K562 (cell line): Measurements from ENCODE around the gene RFLNA. TPM values are rescaled to one million over a fixed set of nuclear protein-coding genes. Genes with fewer than 3 reads are reported as not detected.

Experiments used
- CREB1 ChIP-seq, 2 experiments: sonication (generic) in 1 of 2; formaldehyde crosslinking in 1 of 2; IDR thresholded peaks; 2 replicates each; pipeline versions ENCODE4 v1.6.1 to v1.8.0; 2012 to 2022; ENCODE audit warnings: inconsistent platforms in 1 of 2, mild to moderate bottlenecking in 1 of 2, missing genetic modification reagents in 1 of 2, moderate library complexity in 1 of 2
- ERF ChIP-seq: fragments of 450-650 bp; formaldehyde crosslinking; IDR thresholded peaks from 2 replicates; pipeline ENCODE4 v1.4.0; 2020; ENCODE audit warnings: mild to moderate bottlenecking, mixed read lengths
- ESRRB ChIP-seq: fragments of 250-450 bp; sonication (Bioruptor Pico); IDR thresholded peaks from 2 replicates; pipeline ENCODE4 v1.5.0; 2020; ENCODE audit warnings: mild to moderate bottlenecking, moderate library complexity, borderline replicate concordance
- HDAC8 ChIP-seq: fragments of 450-650 bp; IDR thresholded peaks from 2 replicates; pipeline ENCODE4 v1.6.1; 2016; ENCODE audit warnings: mild to moderate bottlenecking, missing genetic modification characterization, moderate library complexity, missing compliant biosample characterization
- MAFF ChIP-seq: IDR thresholded peaks from 2 replicates; pipeline ENCODE4 v1.6.1; 2012; ENCODE audit warnings: low read length, improper control_type of control experiment
- MEF2D ChIP-seq: conservative IDR thresholded peaks from 2 replicates; pipeline ENCODE4 v1.6.1; 2016; ENCODE audit warnings: low read depth, missing genetic modification characterization, missing compliant biosample characterization
- NBN ChIP-seq: fragments of 450-650 bp; IDR thresholded peaks from 2 replicates; pipeline ENCODE4 v1.6.1; 2016; ENCODE audit warnings: low read depth, mild to moderate bottlenecking
- PML ChIP-seq: IDR thresholded peaks from 2 replicates; pipeline ENCODE4 v1.6.1; 2012; ENCODE audit warnings: low read length, inconsistent platforms
- SRSF3 ChIP-seq: fragments of 200-400 bp; formaldehyde crosslinking; IDR thresholded peaks from 2 replicates; pipeline ENCODE4 v1.6.1; 2016; ENCODE audit warnings: mild to moderate bottlenecking, low read length, moderate library complexity; ENCODE audit not compliant: insufficient read depth
- TAF15 ChIP-seq: fragments of 200-400 bp; formaldehyde crosslinking; IDR thresholded peaks from 2 replicates; pipeline ENCODE4 v1.6.1; 2017; ENCODE audit warnings: mild to moderate bottlenecking, low read depth, low read length, moderate library complexity
- TEAD4 ChIP-seq, 2 experiments: sonication (generic) in 1 of 2; formaldehyde crosslinking in 1 of 2; IDR thresholded peaks; 2 replicates each; pipeline versions ENCODE4 v1.6.1 to v1.8.0; 2012 to 2022; ENCODE audit warnings: borderline replicate concordance in 1 of 2, inconsistent platforms in 1 of 2, low read length in 1 of 2, mild to moderate bottlenecking in 1 of 2, missing genetic modification reagents in 1 of 2
- TFAM ChIP-seq: fragments of 250-450 bp; sonication (Bioruptor Pico); conservative IDR thresholded peaks from 2 replicates; pipeline ENCODE4 v1.5.0; 2021; ENCODE audit warnings: mild to moderate bottlenecking, moderate library complexity
- ZNF280A ChIP-seq: fragments of 450-650 bp; IDR thresholded peaks from 2 replicates; pipeline ENCODE4 v1.6.1; 2018; ENCODE audit warnings: mild to moderate bottlenecking, low read depth; ENCODE audit not compliant: partially characterized antibody
- ZNF766 ChIP-seq: fragments of 200-800 bp; sonication (Bioruptor generic); conservative IDR thresholded peaks from 2 replicates; pipeline ENCODE4 v1.6.1; 2016; ENCODE audit warnings: missing genetic modification characterization, missing compliant biosample characterization
- polyA plus RNA-seq, 8 experiments: library from polyadenylated mRNA; depleted of rRNA in 4 of 8; stranded (reverse) in 5 of 8; unstranded in 3 of 8; fragments of >200 nt; fragmentation: Nextera tagmentation in 2 of 8; fragmentation: Illumina TruSeq in 1 of 8; extraction: Ambion mirVana in 2 of 8; extraction: Trizol in 1 of 8; gene quantifications; 2 replicates each; pipeline versions ENCODE4 v1.2.1 to v1.2.3, GENCODE V29; 2011 to 2014; ENCODE audit warnings: inconsistent platforms in 1 of 8, missing spikeins in 1 of 8
- total RNA-seq, 7 experiments: library from RNA; depleted of rRNA in 6 of 7; stranded (reverse); fragments of >200 nt in 6 of 7; fragmentation: Illumina TruSeq in 2 of 7; extraction: Trizol in 2 of 7; gene quantifications; 2 replicates each; pipeline versions ENCODE4 v1.2.1 to v1.2.3, GENCODE V29; 2011 to 2021; ENCODE audit warnings: low replicate concordance in 1 of 7
- TF ChIP-seq, protein P1 (sequence below), 2 experiments: IDR thresholded peaks; 2 replicates each; pipeline ENCODE4 v1.6.1; 2012; ENCODE audit warnings: improper control_type of control experiment in 2 of 2, low read depth in 2 of 2, low read length in 2 of 2, borderline replicate concordance in 1 of 2
- TF ChIP-seq, protein P2 (sequence below): IDR thresholded peaks from 3 replicates; pipeline ENCODE4 v1.6.1; 2011; ENCODE audit warnings: borderline replicate concordance, mild to moderate bottlenecking; ENCODE audit not compliant: insufficient read length, insufficient read depth
- TF ChIP-seq, protein P3 (sequence below): sonication (generic); formaldehyde crosslinking; IDR thresholded peaks from 2 replicates; pipeline ENCODE4 v1.5.0; 2020; ENCODE audit warnings: missing genetic modification reagents

Gene RFLNA
- total and polyA plus RNA-seq, 9 of the 15 experiments (the other 6 are each of a cell fraction or from before 2014, with no cell fraction given) = not detected

- TF ChIP-seq CREB1 (IDR thresholded peaks at IDR 0.05) (no peak), CREB1 (CRISPR knock-in tag; IDR thresholded peaks at IDR 0.05) (no peak), MAFF (peak; percentile 44; the same call in 1 of the 2 replicates), ERF (CRISPR knock-in tag) (no peak), TAF15 (no peak), ESRRB (CRISPR knock-in tag) (no peak), SRSF3 (no peak), TFAM (no peak), ZNF766 (CRISPR knock-in tag) (no peak), NBN (peak; percentile 58; the same call in 1 of the 2 replicates), HDAC8 (tag) (no peak), MEF2D (tag) (no peak), TEAD4 (IDR thresholded peaks at IDR 0.05; ENCODE audit: low read length) (peak; percentile 88), TEAD4 (CRISPR knock-in tag; IDR thresholded peaks at IDR 0.05; ENCODE audit: borderline replicate concordance) (no peak), ZNF280A (no peak), PML (peak; percentile 50; the same call in 1 of the 2 replicates)
- TF ChIP-seq, protein P1, sequence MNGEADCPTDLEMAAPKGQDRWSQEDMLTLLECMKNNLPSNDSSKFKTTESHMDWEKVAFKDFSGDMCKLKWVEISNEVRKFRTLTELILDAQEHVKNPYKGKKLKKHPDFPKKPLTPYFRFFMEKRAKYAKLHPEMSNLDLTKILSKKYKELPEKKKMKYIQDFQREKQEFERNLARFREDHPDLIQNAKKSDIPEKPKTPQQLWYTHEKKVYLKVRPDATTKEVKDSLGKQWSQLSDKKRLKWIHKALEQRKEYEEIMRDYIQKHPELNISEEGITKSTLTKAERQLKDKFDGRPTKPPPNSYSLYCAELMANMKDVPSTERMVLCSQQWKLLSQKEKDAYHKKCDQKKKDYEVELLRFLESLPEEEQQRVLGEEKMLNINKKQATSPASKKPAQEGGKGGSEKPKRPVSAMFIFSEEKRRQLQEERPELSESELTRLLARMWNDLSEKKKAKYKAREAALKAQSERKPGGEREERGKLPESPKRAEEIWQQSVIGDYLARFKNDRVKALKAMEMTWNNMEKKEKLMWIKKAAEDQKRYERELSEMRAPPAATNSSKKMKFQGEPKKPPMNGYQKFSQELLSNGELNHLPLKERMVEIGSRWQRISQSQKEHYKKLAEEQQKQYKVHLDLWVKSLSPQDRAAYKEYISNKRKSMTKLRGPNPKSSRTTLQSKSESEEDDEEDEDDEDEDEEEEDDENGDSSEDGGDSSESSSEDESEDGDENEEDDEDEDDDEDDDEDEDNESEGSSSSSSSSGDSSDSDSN (IDR thresholded peaks at IDR 0.05; ENCODE audit: borderline replicate concordance in 1 of 2, low read depth in 2 of 2, low read length in 2 of 2) = peak in 1 of 2 experiments; percentile 66; a peak in 1 of 4 replicates
- TF ChIP-seq, protein P2, sequence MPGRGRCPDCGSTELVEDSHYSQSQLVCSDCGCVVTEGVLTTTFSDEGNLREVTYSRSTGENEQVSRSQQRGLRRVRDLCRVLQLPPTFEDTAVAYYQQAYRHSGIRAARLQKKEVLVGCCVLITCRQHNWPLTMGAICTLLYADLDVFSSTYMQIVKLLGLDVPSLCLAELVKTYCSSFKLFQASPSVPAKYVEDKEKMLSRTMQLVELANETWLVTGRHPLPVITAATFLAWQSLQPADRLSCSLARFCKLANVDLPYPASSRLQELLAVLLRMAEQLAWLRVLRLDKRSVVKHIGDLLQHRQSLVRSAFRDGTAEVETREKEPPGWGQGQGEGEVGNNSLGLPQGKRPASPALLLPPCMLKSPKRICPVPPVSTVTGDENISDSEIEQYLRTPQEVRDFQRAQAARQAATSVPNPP = no peak
- TF ChIP-seq, protein P3, sequence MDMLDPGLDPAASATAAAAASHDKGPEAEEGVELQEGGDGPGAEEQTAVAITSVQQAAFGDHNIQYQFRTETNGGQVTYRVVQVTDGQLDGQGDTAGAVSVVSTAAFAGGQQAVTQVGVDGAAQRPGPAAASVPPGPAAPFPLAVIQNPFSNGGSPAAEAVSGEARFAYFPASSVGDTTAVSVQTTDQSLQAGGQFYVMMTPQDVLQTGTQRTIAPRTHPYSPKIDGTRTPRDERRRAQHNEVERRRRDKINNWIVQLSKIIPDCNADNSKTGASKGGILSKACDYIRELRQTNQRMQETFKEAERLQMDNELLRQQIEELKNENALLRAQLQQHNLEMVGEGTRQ (CRISPR knock-in tag) = no peak
These were observed 35.5 kb upstream of the RFLNA start (continued) for GRCh38 chr12:124259154-124260066.
